K562 (cell line): ENCODE measurements around the gene LRFN4.

ENCODE experiments used
- BACH1 ChIP-seq: fragments of 200-800 bp; sonication (Bioruptor generic); IDR thresholded peaks from 2 replicates; pipeline ENCODE4 v1.6.1; 2016; ENCODE audit warnings: missing genetic modification characterization, missing compliant biosample characterization
- BRCA1 ChIP-seq, 2 experiments: fragments of 450-650 bp in 1 of 2; sonication (generic) in 1 of 2; formaldehyde crosslinking in 1 of 2; IDR thresholded peaks; 2 replicates each; pipeline versions ENCODE4 v1.5.0 to v1.6.1; 2017 to 2020; ENCODE audit warnings: mild to moderate bottlenecking in 1 of 2, missing genetic modification reagents in 1 of 2
- CREM ChIP-seq: IDR thresholded peaks from 2 replicates; pipeline ENCODE4 v1.6.1; 2014; ENCODE audit warnings: antibody characterized with exemption, low read depth
- EGR1 ChIP-seq: fragments of 450-650 bp; conservative IDR thresholded peaks from 2 replicates; pipeline ENCODE4 v1.6.1; 2017; ENCODE audit warnings: mild to moderate bottlenecking
- KAT7 ChIP-seq: sonication (generic); formaldehyde crosslinking; IDR thresholded peaks from 2 replicates; pipeline ENCODE4 v1.8.0; 2022; ENCODE audit warnings: missing genetic modification reagents, mild to moderate bottlenecking, borderline replicate concordance
- SIN3A ChIP-seq, 2 experiments: fragments of 150-350 bp in 1 of 2; IDR thresholded peaks; 2 replicates each; pipeline ENCODE4 v1.6.1; 2011 to 2016; ENCODE audit warnings: borderline replicate concordance in 2 of 2, low read depth in 2 of 2, low read length in 2 of 2, mild to moderate bottlenecking in 2 of 2, moderate library complexity in 2 of 2; ENCODE audit not compliant: control insufficient read depth in 1 of 2
- SRF ChIP-seq, 2 experiments: fragments of 250-450, 450-650 bp in 1 of 2; sonication (Bioruptor Pico) in 1 of 2; sonication (generic) in 1 of 2; formaldehyde crosslinking; IDR thresholded peaks; 2 replicates each; pipeline versions ENCODE4 v1.5.0 to v1.5.1; 2020 to 2022; ENCODE audit warnings: mild to moderate bottlenecking in 1 of 2, missing genetic modification reagents in 1 of 2
- ZNF24 ChIP-seq: fragments of 450-650 bp; IDR thresholded peaks from 2 replicates; pipeline ENCODE4 v1.6.1; 2016
- ZNF253 ChIP-seq: fragments of 250-450 bp; sonication (Bioruptor Pico); conservative IDR thresholded peaks from 2 replicates; pipeline ENCODE4 v1.6.1; 2021; ENCODE audit warnings: mild to moderate bottlenecking
- ZNF79 ChIP-seq: fragments of 250-450 bp; sonication (Bioruptor Pico); IDR thresholded peaks from 2 replicates; pipeline ENCODE4 v1.4.0; 2020; ENCODE audit warnings: low read depth, mild to moderate bottlenecking, moderate library complexity
- TF ChIP-seq, protein P1 (sequence below): fragments of 250-450 bp; sonication (Bioruptor Pico); IDR thresholded peaks from 2 replicates; pipeline ENCODE4 v1.8.0; 2021; ENCODE audit warnings: borderline replicate concordance, mild to moderate bottlenecking, moderate library complexity; ENCODE audit not compliant: poor library complexity, severe bottlenecking
- TF ChIP-seq, protein P2 (sequence below): sonication (generic); formaldehyde crosslinking; IDR thresholded peaks from 2 replicates; pipeline ENCODE4 v1.8.0; 2023; ENCODE audit warnings: mild to moderate bottlenecking, missing genetic modification reagents
- TF ChIP-seq, protein P3 (sequence below): fragments of 250-450 bp; sonication (Bioruptor Pico); IDR thresholded peaks from 2 replicates; pipeline ENCODE4 v1.4.0; 2020
- TF ChIP-seq, protein P4 (sequence below): sonication (generic); formaldehyde crosslinking; IDR thresholded peaks from 2 replicates; pipeline ENCODE4 v1.8.0; 2022; ENCODE audit warnings: mild to moderate bottlenecking, missing genetic modification reagents

DNA sequence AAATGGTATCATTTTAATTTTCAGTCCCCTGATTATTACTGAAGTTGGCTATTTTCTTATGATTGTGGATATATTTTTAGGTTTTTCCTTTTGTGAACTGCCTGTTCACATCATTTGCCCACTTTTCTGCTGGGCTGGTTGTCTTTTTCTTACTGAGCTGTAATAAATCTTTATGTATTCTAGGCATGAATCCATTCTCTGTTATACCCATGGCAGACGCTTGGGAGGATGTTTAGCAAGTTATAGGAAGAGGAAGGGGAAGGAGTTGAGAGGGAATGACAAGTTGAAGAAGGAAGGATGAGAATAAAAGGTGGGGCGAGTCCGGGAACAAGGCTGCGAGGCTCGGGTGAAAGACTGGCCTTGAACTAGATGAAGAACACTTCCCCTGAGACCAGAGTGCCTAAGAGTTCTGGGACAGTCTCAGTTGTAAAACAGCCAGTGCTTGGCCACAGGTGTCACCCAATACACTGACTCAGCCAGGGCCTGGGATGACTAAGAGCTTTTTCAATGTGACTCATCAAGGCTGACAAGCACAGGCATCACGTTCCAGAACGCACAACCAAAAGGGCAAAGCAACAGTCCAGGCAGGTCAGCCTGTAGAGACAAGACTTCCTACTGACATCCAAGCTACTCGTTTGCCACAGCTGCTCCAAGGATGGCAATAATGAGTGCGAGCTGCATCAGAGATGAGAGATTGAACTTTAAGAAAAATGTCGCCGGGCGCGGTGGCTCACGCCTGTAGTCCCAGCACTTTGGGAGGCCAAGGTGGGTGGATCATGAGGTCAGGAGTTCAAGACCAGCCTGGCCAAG is 35.2 kb downstream of the LRFN4 start:
- TF ChIP-seq SIN3A (IDR thresholded peaks at IDR 0.05; ENCODE audit: borderline replicate concordance in 2 of 2, control insufficient read depth in 1 of 2, low read depth in 2 of 2, low read length in 2 of 2) (0 out of 4 replicates have a peak, but pooled peaks of 1 of the 2 experiments have one; percentile 33), SRF (CRISPR knock-in tag; IDR thresholded peaks at IDR 0.05) (peak in 1 of 2 experiments; percentile 16; a peak in 1 of 4 replicates), BRCA1 (IDR thresholded peaks at IDR 0.05) (no peak), BRCA1 (CRISPR knock-in tag; IDR thresholded peaks at IDR 0.05) (no peak), EGR1 (peak; percentile 70), ZNF253 (CRISPR knock-in tag) (no peak), BACH1 (tag) (peak; percentile 99), ZNF79 (CRISPR knock-in tag) (no peak), ZNF24 (peak; percentile 62), CREM (peak; percentile 83), KAT7 (no peak; the same call in 1 of the 2 replicates)
- TF ChIP-seq, protein P1, sequence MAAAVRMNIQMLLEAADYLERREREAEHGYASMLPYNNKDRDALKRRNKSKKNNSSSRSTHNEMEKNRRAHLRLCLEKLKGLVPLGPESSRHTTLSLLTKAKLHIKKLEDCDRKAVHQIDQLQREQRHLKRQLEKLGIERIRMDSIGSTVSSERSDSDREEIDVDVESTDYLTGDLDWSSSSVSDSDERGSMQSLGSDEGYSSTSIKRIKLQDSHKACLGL (CRISPR knock-in tag), result no peak
- TF ChIP-seq, protein P2, sequence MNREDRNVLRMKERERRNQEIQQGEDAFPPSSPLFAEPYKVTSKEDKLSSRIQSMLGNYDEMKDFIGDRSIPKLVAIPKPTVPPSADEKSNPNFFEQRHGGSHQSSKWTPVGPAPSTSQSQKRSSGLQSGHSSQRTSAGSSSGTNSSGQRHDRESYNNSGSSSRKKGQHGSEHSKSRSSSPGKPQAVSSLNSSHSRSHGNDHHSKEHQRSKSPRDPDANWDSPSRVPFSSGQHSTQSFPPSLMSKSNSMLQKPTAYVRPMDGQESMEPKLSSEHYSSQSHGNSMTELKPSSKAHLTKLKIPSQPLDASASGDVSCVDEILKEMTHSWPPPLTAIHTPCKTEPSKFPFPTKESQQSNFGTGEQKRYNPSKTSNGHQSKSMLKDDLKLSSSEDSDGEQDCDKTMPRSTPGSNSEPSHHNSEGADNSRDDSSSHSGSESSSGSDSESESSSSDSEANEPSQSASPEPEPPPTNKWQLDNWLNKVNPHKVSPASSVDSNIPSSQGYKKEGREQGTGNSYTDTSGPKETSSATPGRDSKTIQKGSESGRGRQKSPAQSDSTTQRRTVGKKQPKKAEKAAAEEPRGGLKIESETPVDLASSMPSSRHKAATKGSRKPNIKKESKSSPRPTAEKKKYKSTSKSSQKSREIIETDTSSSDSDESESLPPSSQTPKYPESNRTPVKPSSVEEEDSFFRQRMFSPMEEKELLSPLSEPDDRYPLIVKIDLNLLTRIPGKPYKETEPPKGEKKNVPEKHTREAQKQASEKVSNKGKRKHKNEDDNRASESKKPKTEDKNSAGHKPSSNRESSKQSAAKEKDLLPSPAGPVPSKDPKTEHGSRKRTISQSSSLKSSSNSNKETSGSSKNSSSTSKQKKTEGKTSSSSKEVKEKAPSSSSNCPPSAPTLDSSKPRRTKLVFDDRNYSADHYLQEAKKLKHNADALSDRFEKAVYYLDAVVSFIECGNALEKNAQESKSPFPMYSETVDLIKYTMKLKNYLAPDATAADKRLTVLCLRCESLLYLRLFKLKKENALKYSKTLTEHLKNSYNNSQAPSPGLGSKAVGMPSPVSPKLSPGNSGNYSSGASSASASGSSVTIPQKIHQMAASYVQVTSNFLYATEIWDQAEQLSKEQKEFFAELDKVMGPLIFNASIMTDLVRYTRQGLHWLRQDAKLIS (CRISPR knock-in tag), result 0 out of 2 replicates have a peak, but pooled peaks have one; percentile 14
- TF ChIP-seq, protein P3, sequence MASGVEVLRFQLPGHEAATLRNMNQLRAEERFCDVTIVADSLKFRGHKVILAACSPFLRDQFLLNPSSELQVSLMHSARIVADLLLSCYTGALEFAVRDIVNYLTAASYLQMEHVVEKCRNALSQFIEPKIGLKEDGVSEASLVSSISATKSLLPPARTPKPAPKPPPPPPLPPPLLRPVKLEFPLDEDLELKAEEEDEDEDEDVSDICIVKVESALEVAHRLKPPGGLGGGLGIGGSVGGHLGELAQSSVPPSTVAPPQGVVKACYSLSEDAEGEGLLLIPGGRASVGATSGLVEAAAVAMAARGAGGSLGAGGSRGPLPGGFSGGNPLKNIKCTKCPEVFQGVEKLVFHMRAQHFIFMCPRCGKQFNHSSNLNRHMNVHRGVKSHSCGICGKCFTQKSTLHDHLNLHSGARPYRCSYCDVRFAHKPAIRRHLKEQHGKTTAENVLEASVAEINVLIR, result 0 out of 2 replicates have a peak, but pooled peaks have one; percentile 25
- TF ChIP-seq, protein P4, sequence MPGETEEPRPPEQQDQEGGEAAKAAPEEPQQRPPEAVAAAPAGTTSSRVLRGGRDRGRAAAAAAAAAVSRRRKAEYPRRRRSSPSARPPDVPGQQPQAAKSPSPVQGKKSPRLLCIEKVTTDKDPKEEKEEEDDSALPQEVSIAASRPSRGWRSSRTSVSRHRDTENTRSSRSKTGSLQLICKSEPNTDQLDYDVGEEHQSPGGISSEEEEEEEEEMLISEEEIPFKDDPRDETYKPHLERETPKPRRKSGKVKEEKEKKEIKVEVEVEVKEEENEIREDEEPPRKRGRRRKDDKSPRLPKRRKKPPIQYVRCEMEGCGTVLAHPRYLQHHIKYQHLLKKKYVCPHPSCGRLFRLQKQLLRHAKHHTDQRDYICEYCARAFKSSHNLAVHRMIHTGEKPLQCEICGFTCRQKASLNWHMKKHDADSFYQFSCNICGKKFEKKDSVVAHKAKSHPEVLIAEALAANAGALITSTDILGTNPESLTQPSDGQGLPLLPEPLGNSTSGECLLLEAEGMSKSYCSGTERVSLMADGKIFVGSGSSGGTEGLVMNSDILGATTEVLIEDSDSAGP (CRISPR knock-in tag), result no peak
